Measurements from ENCODE around the gene DNAH11. TPM values are rescaled to one million over a fixed set of nuclear protein-coding genes. Genes with fewer than 3 reads are reported as not detected.
A peak's percentile ranks its signal among the peaks of the same experiment; 100 is the strongest.
"Not testable (repeated sequence)": the region's sequence is repeated elsewhere in the genome, so short reads cannot be mapped to it uniquely, and the experiment has no call there.

Gene DNAH11
- total and polyA plus RNA-seq, 5 donors from 2014 or later, result 0.34 to 0.65 TPM; not detected in 3

GRCh38 chr7:21850531-21851285 is 307.9 kb downstream of the DNAH11 start:
- Mint-ChIP-seq H3K36me3 (no peaks in the 10 kb centered on the region), H3K27me3 (peaks cover 5% of the 10 kb centered on the region), H3K4me1 (peaks cover 4 to 31% (median 7%) of the 10 kb centered on the region in 4 donors), H3K4me3 (peak overlapping the region in 1 of 4 donors; percentile 56), H3K27ac (peak overlapping the region in 2 of 3 donors; percentile 76 to 90), H3K9me3 (peaks cover 0 to 3% (median 0%) of the 10 kb centered on the region in 7 donors)
- no peak for DNase-seq
- no peaks in the 10 kb centered on the region for H3K27me3 ChIP-seq (ENCODE audit: control insufficient read depth, insufficient read depth, low read length)
- no peaks in the 10 kb centered on the region for H3K9me3 ChIP-seq (ENCODE audit: control insufficient read depth in 2 of 2, low read length in 2 of 2)
- no peak for ATAC-seq (ENCODE audit: low read depth in 2 of 2)
- H3K4me3 ChIP-seq (ENCODE audit: low read depth, low read length), result peak overlapping the region; percentile 56
- no peak overlapping the region for H3K27ac ChIP-seq (ENCODE audit: insufficient read depth, low read length, poor library complexity, severe bottlenecking)
- H3K4me1 ChIP-seq (ENCODE audit: control insufficient read depth, insufficient read depth, low read length, poor library complexity, severe bottlenecking), result no peaks in the 10 kb centered on the region
- H3K36me3 ChIP-seq (ENCODE audit: control insufficient read depth, insufficient read depth, low read length), result no peaks in the 10 kb centered on the region

GRCh38 chr7:21851559-21851967 is 308.7 kb downstream of the DNAH11 start:
- Histone ChIP-seq H3K27me3 (ENCODE audit: control insufficient read depth, insufficient read depth, low read length) (no peaks in the 10 kb centered on the region), H3K27ac (ENCODE audit: insufficient read depth, low read length, poor library complexity, severe bottlenecking) (no peak overlapping the region), H3K36me3 (ENCODE audit: control insufficient read depth, insufficient read depth, low read length) (no peaks in the 10 kb centered on the region), H3K4me3 (ENCODE audit: low read depth, low read length) (peak overlapping the region; percentile 56), H3K4me1 (ENCODE audit: control insufficient read depth, insufficient read depth, low read length, poor library complexity, severe bottlenecking) (no peaks in the 10 kb centered on the region), H3K9me3 (ENCODE audit: control insufficient read depth in 2 of 2, low read length in 2 of 2) (no peaks in the 10 kb centered on the region)
- Mint-ChIP-seq H3K9me3 (peaks cover 0 to 3% (median 0%) of the 10 kb centered on the region in 7 donors), H3K36me3 (no peaks in the 10 kb centered on the region), H3K27ac (peak overlapping the region; percentile 76 to 95 (median 90)), H3K4me1 (peaks cover 4 to 31% (median 7%) of the 10 kb centered on the region in 4 donors), H3K4me3 (peak overlapping the region in 3 of 4 donors; percentile 9 to 78 (median 76)), H3K27me3 (peaks cover 10% of the 10 kb centered on the region)
- ATAC-seq (ENCODE audit: low read depth in 2 of 2) (peak in 1 of 2 donors; percentile 43), DNase-seq (peak in 2 of 3 donors; percentile 6 to 46)

DNA sequence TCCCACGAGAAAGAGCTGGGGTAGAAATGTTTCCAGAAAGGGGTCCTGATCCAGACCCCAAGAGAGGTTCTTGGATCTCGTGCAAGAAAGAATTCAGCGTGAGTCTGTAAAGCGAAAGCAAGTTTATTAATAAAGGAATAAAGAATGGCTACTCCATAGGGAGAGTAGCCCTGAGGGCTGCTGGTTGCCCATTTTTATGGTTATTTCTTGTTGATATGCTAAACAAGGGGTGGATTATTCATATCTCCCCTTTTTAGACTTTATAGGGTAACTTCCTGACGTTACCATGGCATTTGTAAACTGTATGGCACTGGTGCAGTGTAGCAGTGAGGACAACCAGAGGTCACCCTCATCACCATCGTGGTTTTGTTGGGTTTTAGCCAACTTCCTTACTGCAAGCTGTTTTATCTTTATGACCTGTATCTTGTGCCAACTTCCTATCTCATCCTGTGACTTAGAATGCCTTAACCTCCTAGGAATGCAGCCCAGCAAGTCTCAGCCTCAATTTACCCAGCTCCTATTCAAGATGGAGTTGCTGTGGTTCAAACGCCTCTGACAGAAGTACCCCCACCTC is 322.9 kb downstream of the DNAH11 start:
- ATAC-seq (ENCODE audit: low read depth in 2 of 2); H3K27me3 Mint-ChIP-seq; DNase-seq; H3K36me3 ChIP-seq (ENCODE audit: control insufficient read depth, insufficient read depth, low read length); H3K27ac Mint-ChIP-seq; H3K27ac ChIP-seq (ENCODE audit: insufficient read depth, low read length, poor library complexity, severe bottlenecking); H3K4me1 Mint-ChIP-seq; H3K36me3 Mint-ChIP-seq; H3K4me1 ChIP-seq (ENCODE audit: control insufficient read depth, insufficient read depth, low read length, poor library complexity, severe bottlenecking); H3K9me3 ChIP-seq (ENCODE audit: control insufficient read depth in 2 of 2, low read length in 2 of 2); H3K4me3 ChIP-seq (ENCODE audit: low read depth, low read length); H3K9me3 Mint-ChIP-seq; H3K27me3 ChIP-seq (ENCODE audit: control insufficient read depth, insufficient read depth, low read length); H3K4me3 Mint-ChIP-seq: not testable (repeated sequence)

DNA sequence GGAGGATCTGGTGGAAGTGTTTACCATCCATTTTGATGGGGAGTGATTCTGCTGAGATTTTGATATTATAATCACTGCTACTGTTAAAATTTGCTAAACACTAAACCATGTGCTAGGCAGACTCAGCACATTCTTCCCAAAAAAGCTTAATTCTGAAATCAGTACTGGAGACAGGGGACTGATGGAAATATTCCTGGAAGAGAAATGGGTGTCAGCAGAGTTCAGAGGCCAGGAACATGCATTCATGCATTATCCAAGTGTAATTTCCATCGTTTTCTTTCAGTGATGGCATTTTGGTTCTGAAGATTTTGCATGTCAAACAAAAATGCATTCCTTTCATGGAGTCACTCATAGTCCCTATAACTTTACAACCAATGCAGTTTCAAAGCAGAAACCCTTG is 323.9 kb downstream of the DNAH11 start:
- Mint-ChIP-seq H3K27me3 (no peaks in the 10 kb centered on the region), H3K27ac (no peak overlapping the region), H3K4me3 (no peak overlapping the region), H3K4me1 (peaks cover 0 to 2% (median 0%) of the 10 kb centered on the region in 4 donors), H3K9me3 (peaks cover 0 to 2% (median 0%) of the 10 kb centered on the region in 7 donors), H3K36me3 (no peaks in the 10 kb centered on the region)
- Histone ChIP-seq H3K27me3 (ENCODE audit: control insufficient read depth, insufficient read depth, low read length) (no peaks in the 10 kb centered on the region), H3K4me3 (ENCODE audit: low read depth, low read length) (no peak overlapping the region), H3K27ac (ENCODE audit: insufficient read depth, low read length, poor library complexity, severe bottlenecking) (no peak overlapping the region), H3K4me1 (ENCODE audit: control insufficient read depth, insufficient read depth, low read length, poor library complexity, severe bottlenecking) (no peaks in the 10 kb centered on the region), H3K9me3 (ENCODE audit: control insufficient read depth in 2 of 2, low read length in 2 of 2) (no peaks in the 10 kb centered on the region), H3K36me3 (ENCODE audit: control insufficient read depth, insufficient read depth, low read length) (no peaks in the 10 kb centered on the region)
- ATAC-seq (ENCODE audit: low read depth in 2 of 2) (no peak), DNase-seq (no peak)

GRCh38 chr7:21867226-21867625 is 324.4 kb downstream of the DNAH11 start:
- Histone ChIP-seq H3K36me3 (ENCODE audit: control insufficient read depth, insufficient read depth, low read length) (no peaks in the 10 kb centered on the region), H3K9me3 (ENCODE audit: control insufficient read depth in 2 of 2, low read length in 2 of 2) (no peaks in the 10 kb centered on the region), H3K4me3 (ENCODE audit: low read depth, low read length) (no peak overlapping the region), H3K4me1 (ENCODE audit: control insufficient read depth, insufficient read depth, low read length, poor library complexity, severe bottlenecking) (no peaks in the 10 kb centered on the region), H3K27ac (ENCODE audit: insufficient read depth, low read length, poor library complexity, severe bottlenecking) (no peak overlapping the region), H3K27me3 (ENCODE audit: control insufficient read depth, insufficient read depth, low read length) (no peaks in the 10 kb centered on the region)
- H3K9me3 Mint-ChIP-seq, result peaks cover 0 to 2% (median 0%) of the 10 kb centered on the region in 7 donors
- H3K4me1 Mint-ChIP-seq, result peaks cover 0 to 2% (median 0%) of the 10 kb centered on the region in 4 donors
- no peaks in the 10 kb centered on the region for H3K27me3 Mint-ChIP-seq
- H3K4me3 Mint-ChIP-seq, result no peak overlapping the region
- no peak for ATAC-seq (ENCODE audit: low read depth in 2 of 2)
- no peak overlapping the region for H3K27ac Mint-ChIP-seq
- H3K36me3 Mint-ChIP-seq, result no peaks in the 10 kb centered on the region
- DNase-seq, result no peak

- ATAC-seq (ENCODE audit: low read depth in 2 of 2), result no peak
- H3K4me1 Mint-ChIP-seq, result peaks cover 0 to 2% (median 0%) of the 10 kb centered on the region in 4 donors
- no peak overlapping the region for H3K4me3 ChIP-seq (ENCODE audit: low read depth, low read length)
- no peak for DNase-seq
- H3K9me3 Mint-ChIP-seq, result peaks cover 0 to 2% (median 0%) of the 10 kb centered on the region in 7 donors
- H3K36me3 ChIP-seq (ENCODE audit: control insufficient read depth, insufficient read depth, low read length), result no peaks in the 10 kb centered on the region
- no peak overlapping the region for H3K27ac ChIP-seq (ENCODE audit: insufficient read depth, low read length, poor library complexity, severe bottlenecking)
- no peaks in the 10 kb centered on the region for H3K27me3 Mint-ChIP-seq
- H3K4me3 Mint-ChIP-seq, result no peak overlapping the region
- no peaks in the 10 kb centered on the region for H3K27me3 ChIP-seq (ENCODE audit: control insufficient read depth, insufficient read depth, low read length)
- no peak overlapping the region for H3K27ac Mint-ChIP-seq
- no peaks in the 10 kb centered on the region for H3K4me1 ChIP-seq (ENCODE audit: control insufficient read depth, insufficient read depth, low read length, poor library complexity, severe bottlenecking)
- H3K36me3 Mint-ChIP-seq, result no peaks in the 10 kb centered on the region
- no peaks in the 10 kb centered on the region for H3K9me3 ChIP-seq (ENCODE audit: control insufficient read depth in 2 of 2, low read length in 2 of 2)
Measured at GRCh38 chr7:21867816-21868575, 325.2 kb downstream of the DNAH11 start.

DNA sequence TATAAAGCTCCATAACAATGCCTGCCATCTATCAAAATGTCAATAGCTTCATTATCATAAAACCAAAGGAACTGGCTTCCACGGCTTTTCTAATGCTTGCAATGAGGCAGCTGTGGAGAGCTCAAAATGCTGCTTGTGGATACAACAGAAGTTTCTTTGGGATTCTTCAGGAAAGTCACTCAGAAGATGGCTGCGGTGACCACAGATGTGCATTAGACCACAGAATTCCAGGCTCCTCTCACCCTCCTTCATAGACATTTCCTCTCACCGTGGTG is 325.7 kb downstream of the DNAH11 start:
- Mint-ChIP-seq H3K36me3 (no peaks in the 10 kb centered on the region), H3K27me3 (no peaks in the 10 kb centered on the region), H3K9me3 (peaks cover 0 to 2% (median 0%) of the 10 kb centered on the region in 7 donors), H3K4me1 (peaks cover 0 to 2% (median 0%) of the 10 kb centered on the region in 4 donors), H3K27ac (no peak overlapping the region), H3K4me3 (no peak overlapping the region)
- no peak for DNase-seq
- Histone ChIP-seq H3K36me3 (ENCODE audit: control insufficient read depth, insufficient read depth, low read length) (no peaks in the 10 kb centered on the region), H3K27ac (ENCODE audit: insufficient read depth, low read length, poor library complexity, severe bottlenecking) (no peak overlapping the region), H3K27me3 (ENCODE audit: control insufficient read depth, insufficient read depth, low read length) (no peaks in the 10 kb centered on the region), H3K9me3 (ENCODE audit: control insufficient read depth in 2 of 2, low read length in 2 of 2) (no peaks in the 10 kb centered on the region), H3K4me3 (ENCODE audit: low read depth, low read length) (no peak overlapping the region), H3K4me1 (ENCODE audit: control insufficient read depth, insufficient read depth, low read length, poor library complexity, severe bottlenecking) (no peaks in the 10 kb centered on the region)
- no peak for ATAC-seq (ENCODE audit: low read depth in 2 of 2)

Data from CD4-positive, CD25-positive, alpha-beta regulatory T cell (primary cell).